ENCODE results near the gene GLT8D2.
"Not testable (repeated sequence)": the region's sequence is repeated elsewhere in the genome, so short reads cannot be mapped to it uniquely, and the experiment has no call there.

Gene GLT8D2

DNA sequence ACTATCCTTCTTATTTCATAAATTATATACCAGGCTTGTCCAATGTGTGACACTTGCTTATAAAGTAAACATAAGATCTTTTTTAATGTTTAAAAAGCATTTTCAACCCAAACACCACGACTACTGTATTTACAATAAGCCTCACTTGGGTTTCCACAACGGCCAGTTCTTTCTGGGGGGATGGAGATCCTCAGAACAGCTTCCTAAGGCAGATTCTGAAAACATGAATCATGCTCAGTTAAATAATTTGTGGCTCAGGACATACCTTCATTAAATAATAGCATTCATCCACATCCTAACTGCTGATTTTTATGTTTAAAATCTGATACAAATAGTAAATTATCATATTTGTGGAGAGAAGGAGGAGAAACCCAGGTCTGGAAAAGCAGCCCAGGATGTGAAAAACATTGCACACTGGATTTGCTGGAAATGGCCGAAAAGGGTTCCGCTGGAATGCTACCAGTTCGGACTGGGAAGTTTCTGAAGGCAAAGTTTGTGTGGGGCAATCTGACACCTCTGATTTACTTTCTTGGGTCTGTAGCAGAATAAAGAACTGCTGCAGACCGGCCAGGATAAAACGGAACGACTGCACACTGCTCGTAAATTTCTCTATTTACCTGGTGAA, 597 bp downstream of the GLT8D2 start:
- H3K9me3 ChIP-seq (ENCODE audit: low read length) = no peaks in the 10 kb centered on the region
- peak overlapping the region; percentile 55 to 77 for H3K4me3 ChIP-seq (ENCODE audit: low read depth in 1 of 2, low read length in 2 of 2)
- no peaks in the 10 kb centered on the region for H3K27me3 ChIP-seq (ENCODE audit: control insufficient read depth in 1 of 2, insufficient read depth in 2 of 2, low read length in 2 of 2)
- peaks cover 29% of the 10 kb centered on the region for H3K4me1 ChIP-seq (ENCODE audit: insufficient read depth, low read length)
- H3K27ac ChIP-seq (ENCODE audit: low read depth, low read length) = peak overlapping the region; percentile 96
- peak overlapping the region; percentile 79 for H3K9ac ChIP-seq (ENCODE audit: low read length)
- no peaks in the 10 kb centered on the region for H3K36me3 ChIP-seq (ENCODE audit: insufficient read depth, low read length)

DNA sequence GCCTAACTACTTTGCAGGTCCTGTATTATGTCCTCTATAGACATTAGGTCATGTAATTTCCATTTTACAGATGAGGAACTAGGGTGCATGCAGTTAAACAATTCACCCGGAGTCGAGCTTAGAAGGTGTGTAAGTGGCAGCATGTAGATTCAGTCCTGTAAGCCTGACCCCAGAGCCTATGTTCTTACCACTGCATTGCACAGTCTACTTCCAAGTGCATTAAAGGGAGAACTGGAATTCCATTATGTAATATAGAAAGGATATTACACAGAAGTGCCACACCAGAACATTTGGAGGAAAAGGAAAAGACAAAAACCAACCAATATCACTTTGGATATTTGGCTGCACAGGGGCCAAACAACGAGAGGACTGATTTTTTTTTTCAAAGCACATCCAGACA, 1.2 kb downstream of the GLT8D2 start:
- H3K9ac ChIP-seq (ENCODE audit: low read length) = peak overlapping the region; percentile 79
- peak overlapping the region; percentile 96 for H3K27ac ChIP-seq (ENCODE audit: low read depth, low read length)
- no peaks in the 10 kb centered on the region for H3K9me3 ChIP-seq (ENCODE audit: low read length)
- H3K4me1 ChIP-seq (ENCODE audit: insufficient read depth, low read length) = peaks cover 29% of the 10 kb centered on the region
- peak overlapping the region; percentile 29 to 77 for H3K4me3 ChIP-seq (ENCODE audit: low read depth in 1 of 2, low read length in 2 of 2)
- H3K27me3 ChIP-seq (ENCODE audit: control insufficient read depth in 1 of 2, insufficient read depth in 2 of 2, low read length in 2 of 2) = no peaks in the 10 kb centered on the region
- H3K36me3 ChIP-seq (ENCODE audit: insufficient read depth, low read length) = no peaks in the 10 kb centered on the region

DNA sequence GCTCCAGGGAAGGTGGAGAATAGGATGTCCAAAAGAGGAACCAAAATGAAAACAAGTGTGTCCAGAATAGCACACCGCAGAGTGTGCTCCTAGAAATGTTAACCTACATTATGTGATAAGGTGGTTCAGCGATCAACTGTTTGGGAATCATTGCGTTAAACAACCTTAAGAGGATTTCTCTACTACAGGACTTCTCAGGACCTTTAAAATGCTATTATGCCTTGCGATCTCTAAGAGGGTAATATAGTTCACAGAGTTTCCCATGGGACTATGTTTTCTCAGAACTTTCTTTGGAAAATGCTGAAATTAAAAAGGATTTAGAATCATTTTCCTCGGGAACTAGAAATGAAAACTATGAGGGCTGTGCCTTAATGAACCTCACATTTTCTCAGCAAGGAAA, 1.8 kb downstream of the GLT8D2 start:
- no peak overlapping the region for H3K9ac ChIP-seq (ENCODE audit: low read length)
- H3K9me3 ChIP-seq (ENCODE audit: low read length) = no peaks in the 10 kb centered on the region
- H3K27me3 ChIP-seq (ENCODE audit: control insufficient read depth in 1 of 2, insufficient read depth in 2 of 2, low read length in 2 of 2) = no peaks in the 10 kb centered on the region
- H3K4me3 ChIP-seq (ENCODE audit: low read depth in 1 of 2, low read length in 2 of 2) = peak overlapping the region in 1 of 2 donors; percentile 29
- no peaks in the 10 kb centered on the region for H3K36me3 ChIP-seq (ENCODE audit: insufficient read depth, low read length)
- H3K4me1 ChIP-seq (ENCODE audit: insufficient read depth, low read length) = peaks cover 29% of the 10 kb centered on the region
- peak overlapping the region; percentile 5 for H3K27ac ChIP-seq (ENCODE audit: low read depth, low read length)

DNA sequence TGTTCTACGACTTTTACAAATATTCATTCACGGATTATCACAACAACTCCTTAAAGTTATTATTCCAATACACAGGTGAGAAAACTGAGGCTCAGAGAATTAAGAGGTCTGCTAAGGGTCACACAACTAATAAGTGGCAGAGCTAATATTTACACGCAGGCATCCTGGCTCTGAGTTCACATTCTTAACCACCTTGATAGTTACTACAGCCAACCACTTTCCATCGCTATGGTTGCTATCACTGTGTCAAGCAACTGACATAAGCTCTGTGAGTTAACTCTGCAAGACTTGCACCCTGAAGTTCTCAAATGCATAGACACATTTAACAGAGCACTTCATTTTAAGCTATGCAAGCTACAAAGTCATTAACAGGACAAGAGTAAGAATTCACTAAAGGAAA, 3.7 kb downstream of the GLT8D2 start:
- Histone ChIP-seq H3K36me3 (ENCODE audit: insufficient read depth, low read length) (no peaks in the 10 kb centered on the region), H3K27me3 (ENCODE audit: control insufficient read depth in 1 of 2, insufficient read depth in 2 of 2, low read length in 2 of 2) (no peaks in the 10 kb centered on the region), H3K9me3 (ENCODE audit: low read length) (no peaks in the 10 kb centered on the region), H3K4me3 (ENCODE audit: low read depth in 1 of 2, low read length in 2 of 2) (no peak overlapping the region), H3K9ac (ENCODE audit: low read length) (no peak overlapping the region), H3K4me1 (ENCODE audit: insufficient read depth, low read length) (peaks cover 29% of the 10 kb centered on the region), H3K27ac (ENCODE audit: low read depth, low read length) (peak overlapping the region; percentile 19)

DNA sequence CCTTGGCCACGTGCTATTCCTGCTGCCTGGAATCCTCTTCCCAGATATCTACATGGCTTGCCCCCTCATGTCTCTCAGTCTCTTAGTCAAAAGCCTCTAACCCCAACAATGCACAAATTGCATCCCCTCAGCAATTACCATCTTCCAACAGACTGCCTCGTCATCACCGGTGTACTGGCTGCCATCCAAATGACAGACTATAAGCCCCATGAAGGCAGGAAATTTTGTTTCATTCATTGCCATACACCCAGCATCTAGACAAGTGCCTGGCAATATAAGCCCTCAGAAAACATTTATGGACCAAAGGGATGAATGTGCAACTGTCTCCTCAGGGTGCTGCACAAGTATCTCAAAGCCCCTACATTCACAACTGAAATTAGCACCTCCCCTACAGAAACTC, 5.8 kb downstream of the GLT8D2 start:
- H3K36me3 ChIP-seq (ENCODE audit: insufficient read depth, low read length) = no peaks in the 10 kb centered on the region
- no peak overlapping the region for H3K9ac ChIP-seq (ENCODE audit: low read length)
- peaks cover 23% of the 10 kb centered on the region for H3K4me1 ChIP-seq (ENCODE audit: insufficient read depth, low read length)
- no peak overlapping the region for H3K27ac ChIP-seq (ENCODE audit: low read depth, low read length)
- H3K27me3 ChIP-seq (ENCODE audit: control insufficient read depth in 1 of 2, insufficient read depth in 2 of 2, low read length in 2 of 2) = no peaks in the 10 kb centered on the region
- no peak overlapping the region for H3K4me3 ChIP-seq (ENCODE audit: low read depth in 1 of 2, low read length in 2 of 2)
- H3K9me3 ChIP-seq (ENCODE audit: low read length) = no peaks in the 10 kb centered on the region

DNA sequence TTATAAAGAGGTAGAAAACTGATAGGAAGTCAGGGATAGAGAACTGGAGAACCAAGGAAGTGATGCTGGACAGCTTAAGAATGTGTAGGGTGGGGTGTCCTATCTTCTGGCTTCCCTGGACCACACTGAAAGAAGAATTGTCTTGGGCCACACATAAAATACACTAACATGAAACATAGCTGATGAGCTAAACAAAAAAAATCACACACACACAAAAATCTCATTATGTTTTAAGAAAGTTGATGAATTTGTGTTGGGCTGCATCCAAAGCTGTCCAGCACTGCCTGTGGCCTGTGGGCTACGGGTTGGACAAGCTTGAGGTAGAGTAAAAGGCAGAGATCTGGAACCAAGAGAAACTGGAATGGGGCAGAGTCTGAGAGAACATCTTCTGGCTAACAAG, 7.4 kb downstream of the GLT8D2 start:
- Histone ChIP-seq H3K36me3 (ENCODE audit: insufficient read depth, low read length) (no peaks in the 10 kb centered on the region), H3K27me3 (ENCODE audit: control insufficient read depth in 1 of 2, insufficient read depth in 2 of 2, low read length in 2 of 2) (no peaks in the 10 kb centered on the region), H3K4me1 (ENCODE audit: insufficient read depth, low read length) (peaks cover 11% of the 10 kb centered on the region), H3K27ac (ENCODE audit: low read depth, low read length) (no peak overlapping the region), H3K4me3 (ENCODE audit: low read depth in 1 of 2, low read length in 2 of 2) (no peak overlapping the region), H3K9ac (ENCODE audit: low read length) (no peak overlapping the region), H3K9me3 (ENCODE audit: low read length) (no peaks in the 10 kb centered on the region)

- not testable (repeated sequence) for H3K9ac ChIP-seq (ENCODE audit: low read length); H3K4me3 ChIP-seq (ENCODE audit: low read depth in 1 of 2, low read length in 2 of 2); H3K27ac ChIP-seq (ENCODE audit: low read depth, low read length); H3K9me3 ChIP-seq (ENCODE audit: low read length); H3K27me3 ChIP-seq (ENCODE audit: control insufficient read depth in 1 of 2, insufficient read depth in 2 of 2, low read length in 2 of 2); H3K4me1 ChIP-seq (ENCODE audit: insufficient read depth, low read length); H3K36me3 ChIP-seq (ENCODE audit: insufficient read depth, low read length)
Observed at GRCh38 chr12:104039769-104040168, 10.2 kb downstream of the GLT8D2 start.

DNA sequence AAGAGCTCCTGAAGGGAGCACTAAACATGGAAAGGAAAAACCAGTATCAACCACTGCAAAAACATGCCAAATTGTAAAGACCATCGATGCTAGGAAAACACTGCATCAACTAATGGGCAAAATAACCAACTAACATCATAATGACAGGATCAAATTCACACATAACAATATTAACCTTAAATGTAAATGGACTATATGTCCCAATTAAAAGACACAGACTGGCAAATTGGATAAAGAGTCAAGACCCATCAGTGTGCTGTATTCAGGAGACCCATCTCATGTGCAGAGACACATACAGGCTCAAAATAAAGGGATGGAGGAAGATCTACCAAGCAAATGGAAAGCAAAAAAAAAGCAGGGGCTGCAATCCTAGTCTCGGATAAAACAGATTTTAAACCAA, 13.8 kb downstream of the GLT8D2 start:
- H3K4me3 ChIP-seq (ENCODE audit: low read depth in 1 of 2, low read length in 2 of 2); H3K27me3 ChIP-seq (ENCODE audit: control insufficient read depth in 1 of 2, insufficient read depth in 2 of 2, low read length in 2 of 2); H3K9ac ChIP-seq (ENCODE audit: low read length); H3K4me1 ChIP-seq (ENCODE audit: insufficient read depth, low read length); H3K36me3 ChIP-seq (ENCODE audit: insufficient read depth, low read length); H3K27ac ChIP-seq (ENCODE audit: low read depth, low read length); H3K9me3 ChIP-seq (ENCODE audit: low read length): not testable (repeated sequence)

GRCh38 chr12:104030596-104030995, 19.4 kb downstream of the GLT8D2 start:
- not testable (repeated sequence) for H3K36me3 ChIP-seq (ENCODE audit: insufficient read depth, low read length); H3K9ac ChIP-seq (ENCODE audit: low read length); H3K27ac ChIP-seq (ENCODE audit: low read depth, low read length); H3K4me1 ChIP-seq (ENCODE audit: insufficient read depth, low read length); H3K9me3 ChIP-seq (ENCODE audit: low read length); H3K27me3 ChIP-seq (ENCODE audit: control insufficient read depth in 1 of 2, insufficient read depth in 2 of 2, low read length in 2 of 2); H3K4me3 ChIP-seq (ENCODE audit: low read depth in 1 of 2, low read length in 2 of 2)

GRCh38 chr12:104026841-104027599, 23.0 kb downstream of the GLT8D2 start:
- Histone ChIP-seq H3K9ac (ENCODE audit: low read length) (no peak overlapping the region), H3K27ac (ENCODE audit: low read depth, low read length) (no peak overlapping the region), H3K36me3 (ENCODE audit: insufficient read depth, low read length) (no peaks in the 10 kb centered on the region), H3K27me3 (ENCODE audit: control insufficient read depth in 1 of 2, insufficient read depth in 2 of 2, low read length in 2 of 2) (no peaks in the 10 kb centered on the region), H3K9me3 (ENCODE audit: low read length) (no peaks in the 10 kb centered on the region), H3K4me3 (ENCODE audit: low read depth in 1 of 2, low read length in 2 of 2) (no peak overlapping the region), H3K4me1 (ENCODE audit: insufficient read depth, low read length) (no peaks in the 10 kb centered on the region)

- Histone ChIP-seq H3K36me3 (ENCODE audit: insufficient read depth, low read length) (no peaks in the 10 kb centered on the region), H3K4me3 (ENCODE audit: low read depth in 1 of 2, low read length in 2 of 2) (no peak overlapping the region), H3K4me1 (ENCODE audit: insufficient read depth, low read length) (no peaks in the 10 kb centered on the region), H3K9me3 (ENCODE audit: low read length) (no peaks in the 10 kb centered on the region), H3K9ac (ENCODE audit: low read length) (no peak overlapping the region), H3K27ac (ENCODE audit: low read depth, low read length) (no peak overlapping the region), H3K27me3 (ENCODE audit: control insufficient read depth in 1 of 2, insufficient read depth in 2 of 2, low read length in 2 of 2) (no peaks in the 10 kb centered on the region)
Observed at GRCh38 chr12:104025771-104026170, 24.2 kb downstream of the GLT8D2 start.

- Histone ChIP-seq H3K4me1 (ENCODE audit: insufficient read depth, low read length) (no peaks in the 10 kb centered on the region), H3K27me3 (ENCODE audit: control insufficient read depth in 1 of 2, insufficient read depth in 2 of 2, low read length in 2 of 2) (no peaks in the 10 kb centered on the region), H3K9ac (ENCODE audit: low read length) (no peak overlapping the region), H3K36me3 (ENCODE audit: insufficient read depth, low read length) (no peaks in the 10 kb centered on the region), H3K4me3 (ENCODE audit: low read depth in 1 of 2, low read length in 2 of 2) (no peak overlapping the region), H3K9me3 (ENCODE audit: low read length) (no peaks in the 10 kb centered on the region), H3K27ac (ENCODE audit: low read depth, low read length) (no peak overlapping the region)
Observed at GRCh38 chr12:104024348-104024747, 25.6 kb downstream of the GLT8D2 start.
